Measurements from ENCODE around the gene KLK6.

DNA sequence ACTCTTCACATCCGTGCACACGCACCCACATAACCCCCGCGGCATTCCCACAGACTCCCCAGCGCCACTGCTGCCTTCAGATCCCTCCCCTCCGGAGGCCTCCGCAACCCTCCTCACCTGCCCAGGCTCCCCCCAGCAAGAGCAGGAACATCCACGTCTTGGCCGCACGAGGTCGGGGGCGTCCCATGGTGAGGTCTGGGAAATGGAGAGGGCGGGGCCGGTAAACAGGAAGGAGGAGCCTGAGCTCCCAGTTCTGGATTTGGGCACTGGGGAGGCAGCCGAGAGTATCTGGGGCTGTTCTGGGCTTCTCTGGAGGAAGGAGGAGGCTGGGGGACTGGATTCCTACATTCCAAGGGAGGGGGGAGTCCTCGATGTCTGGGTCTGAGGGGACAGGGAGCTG is 31.6 kb upstream of the KLK6 start:
- TF ChIP-seq, protein P1, sequence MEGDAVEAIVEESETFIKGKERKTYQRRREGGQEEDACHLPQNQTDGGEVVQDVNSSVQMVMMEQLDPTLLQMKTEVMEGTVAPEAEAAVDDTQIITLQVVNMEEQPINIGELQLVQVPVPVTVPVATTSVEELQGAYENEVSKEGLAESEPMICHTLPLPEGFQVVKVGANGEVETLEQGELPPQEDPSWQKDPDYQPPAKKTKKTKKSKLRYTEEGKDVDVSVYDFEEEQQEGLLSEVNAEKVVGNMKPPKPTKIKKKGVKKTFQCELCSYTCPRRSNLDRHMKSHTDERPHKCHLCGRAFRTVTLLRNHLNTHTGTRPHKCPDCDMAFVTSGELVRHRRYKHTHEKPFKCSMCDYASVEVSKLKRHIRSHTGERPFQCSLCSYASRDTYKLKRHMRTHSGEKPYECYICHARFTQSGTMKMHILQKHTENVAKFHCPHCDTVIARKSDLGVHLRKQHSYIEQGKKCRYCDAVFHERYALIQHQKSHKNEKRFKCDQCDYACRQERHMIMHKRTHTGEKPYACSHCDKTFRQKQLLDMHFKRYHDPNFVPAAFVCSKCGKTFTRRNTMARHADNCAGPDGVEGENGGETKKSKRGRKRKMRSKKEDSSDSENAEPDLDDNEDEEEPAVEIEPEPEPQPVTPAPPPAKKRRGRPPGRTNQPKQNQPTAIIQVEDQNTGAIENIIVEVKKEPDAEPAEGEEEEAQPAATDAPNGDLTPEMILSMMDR (IDR thresholded peaks at IDR 0.05): no peak
- TF ChIP-seq POLR2A (IDR thresholded peaks at IDR 0.05): no peak

All from thyroid gland (tissue), 4 donors.